K562 (cell line): ENCODE measurements around the gene ZNF316. TPM values are rescaled to one million over a fixed set of nuclear protein-coding genes. Genes with fewer than 3 reads are reported as not detected.

Source experiments
- BRD4 ChIP-seq: fragments of 200-600 bp; sonication (generic); IDR thresholded peaks from 2 replicates; pipeline ENCODE4 v1.6.1; 2017; ENCODE audit warnings: inconsistent platforms
- DDX20 ChIP-seq: fragments of 450-650 bp; IDR thresholded peaks from 2 replicates; pipeline ENCODE4 v1.6.1; 2016; ENCODE audit warnings: missing genetic modification characterization, low read depth, mild to moderate bottlenecking, missing compliant biosample characterization, moderate library complexity
- DNMT1 ChIP-seq: fragments of 450-650 bp; IDR thresholded peaks from 2 replicates; pipeline ENCODE4 v1.6.1; 2016; ENCODE audit warnings: antibody characterized with exemption, mild to moderate bottlenecking
- E2F3 ChIP-seq: fragments of 250-450 bp; sonication (Bioruptor Pico); IDR thresholded peaks from 2 replicates; pipeline ENCODE4 v1.4.0; 2020; ENCODE audit warnings: mild to moderate bottlenecking
- ELF4 ChIP-seq: fragments of 450-650 bp; formaldehyde crosslinking; IDR thresholded peaks from 2 replicates; pipeline ENCODE4 v1.4.0; 2022; ENCODE audit warnings: missing genetic modification characterization
- EP400 ChIP-seq: fragments of 450-650 bp; IDR thresholded peaks from 2 replicates; pipeline ENCODE4 v1.6.1; 2017; ENCODE audit warnings: antibody characterized with exemption, mild to moderate bottlenecking, moderate library complexity
- FOXA1 ChIP-seq: fragments of 450-650 bp; IDR thresholded peaks from 2 replicates; pipeline ENCODE4 v1.6.1; 2016; ENCODE audit warnings: mild to moderate bottlenecking, borderline replicate concordance
- FOXJ3 ChIP-seq: sonication (generic); formaldehyde crosslinking; IDR thresholded peaks from 2 replicates; pipeline ENCODE4 v1.4.0; 2020; ENCODE audit warnings: mild to moderate bottlenecking, missing genetic modification reagents
- MCM5 ChIP-seq: fragments of 450-650 bp; IDR thresholded peaks from 2 replicates; pipeline ENCODE4 v1.6.1; 2016; ENCODE audit warnings: low read depth
- NR2C1 ChIP-seq, 2 experiments: fragments of 450-650 bp; IDR thresholded peaks; 2 replicates each; pipeline ENCODE4 v1.6.1; 2017; ENCODE audit warnings: mild to moderate bottlenecking in 2 of 2, antibody characterized with exemption in 1 of 2, inconsistent platforms in 1 of 2, missing compliant biosample characterization in 1 of 2, missing genetic modification characterization in 1 of 2
- SREBF1 ChIP-seq: fragments of 150-350 bp; IDR thresholded peaks from 2 replicates; pipeline ENCODE4 v1.6.1; 2014; ENCODE audit warnings: antibody characterized with exemption, low read depth, low read length, borderline replicate concordance
- TBP ChIP-seq: optimal IDR thresholded peaks from 2 replicates; pipeline ENCODE3; 2011; ENCODE audit warnings: low read depth, low read length, improper control_type of control experiment
- ZBTB1 ChIP-seq: sonication (generic); formaldehyde crosslinking; IDR thresholded peaks from 2 replicates; pipeline ENCODE4 v1.8.1; 2023; ENCODE audit warnings: missing genetic modification reagents, low read depth, mild to moderate bottlenecking, borderline replicate concordance
- ZFX ChIP-seq: sonication (generic); formaldehyde crosslinking; IDR thresholded peaks from 2 replicates; pipeline ENCODE4 v1.8.0; 2022; ENCODE audit warnings: mild to moderate bottlenecking, missing genetic modification reagents, moderate library complexity
- ZNF165 ChIP-seq: fragments of 250-450 bp; sonication (Bioruptor Pico); IDR thresholded peaks from 2 replicates; pipeline ENCODE4 v1.4.0; 2020; ENCODE audit warnings: borderline replicate concordance
- ZNF263 ChIP-seq: sonication (generic); formaldehyde crosslinking; IDR thresholded peaks from 2 replicates; pipeline ENCODE4 v1.8.0; 2022; ENCODE audit warnings: mild to moderate bottlenecking, missing genetic modification reagents, borderline replicate concordance
- polyA plus RNA-seq, 8 experiments: library from polyadenylated mRNA; depleted of rRNA in 4 of 8; stranded (reverse) in 5 of 8; unstranded in 3 of 8; fragments of >200 nt; fragmentation: Nextera tagmentation in 2 of 8; fragmentation: Illumina TruSeq in 1 of 8; extraction: Ambion mirVana in 2 of 8; extraction: Trizol in 1 of 8; gene quantifications; 2 replicates each; pipeline versions ENCODE4 v1.2.1 to v1.2.3, GENCODE V29; 2011 to 2014; ENCODE audit warnings: inconsistent platforms in 1 of 8, missing spikeins in 1 of 8
- total RNA-seq, 7 experiments: library from RNA; depleted of rRNA in 6 of 7; stranded (reverse); fragments of >200 nt in 6 of 7; fragmentation: Illumina TruSeq in 2 of 7; extraction: Trizol in 2 of 7; gene quantifications; 2 replicates each; pipeline versions ENCODE4 v1.2.1 to v1.2.3, GENCODE V29; 2011 to 2021; ENCODE audit warnings: low replicate concordance in 1 of 7
- TF ChIP-seq, protein P1 (sequence below): sonication (generic); formaldehyde crosslinking; IDR thresholded peaks from 2 replicates; pipeline ENCODE4 v1.8.0; 2023; ENCODE audit warnings: mild to moderate bottlenecking, missing genetic modification reagents
- TF ChIP-seq, protein P2 (sequence below), 2 experiments: fragments of 450-650 bp; IDR thresholded peaks; 2 replicates each; pipeline ENCODE4 v1.6.1; 2016
- TF ChIP-seq, protein P3 (sequence below): fragments of 450-650 bp; formaldehyde crosslinking; conservative IDR thresholded peaks from 2 replicates; pipeline ENCODE4 v1.4.0; 2022; ENCODE audit warnings: mild to moderate bottlenecking, missing genetic modification characterization
- TF ChIP-seq, protein P4 (sequence below): sonication (generic); formaldehyde crosslinking; IDR thresholded peaks from 2 replicates; pipeline ENCODE4 v1.9.0; 2022; ENCODE audit warnings: mild to moderate bottlenecking, missing genetic modification reagents

Gene ZNF316
- total and polyA plus RNA-seq, 9 of the 15 experiments (the other 6 are each of a cell fraction or from before 2014, with no cell fraction given), result 0.10 to 34.0 (median 8.6) TPM

DNA sequence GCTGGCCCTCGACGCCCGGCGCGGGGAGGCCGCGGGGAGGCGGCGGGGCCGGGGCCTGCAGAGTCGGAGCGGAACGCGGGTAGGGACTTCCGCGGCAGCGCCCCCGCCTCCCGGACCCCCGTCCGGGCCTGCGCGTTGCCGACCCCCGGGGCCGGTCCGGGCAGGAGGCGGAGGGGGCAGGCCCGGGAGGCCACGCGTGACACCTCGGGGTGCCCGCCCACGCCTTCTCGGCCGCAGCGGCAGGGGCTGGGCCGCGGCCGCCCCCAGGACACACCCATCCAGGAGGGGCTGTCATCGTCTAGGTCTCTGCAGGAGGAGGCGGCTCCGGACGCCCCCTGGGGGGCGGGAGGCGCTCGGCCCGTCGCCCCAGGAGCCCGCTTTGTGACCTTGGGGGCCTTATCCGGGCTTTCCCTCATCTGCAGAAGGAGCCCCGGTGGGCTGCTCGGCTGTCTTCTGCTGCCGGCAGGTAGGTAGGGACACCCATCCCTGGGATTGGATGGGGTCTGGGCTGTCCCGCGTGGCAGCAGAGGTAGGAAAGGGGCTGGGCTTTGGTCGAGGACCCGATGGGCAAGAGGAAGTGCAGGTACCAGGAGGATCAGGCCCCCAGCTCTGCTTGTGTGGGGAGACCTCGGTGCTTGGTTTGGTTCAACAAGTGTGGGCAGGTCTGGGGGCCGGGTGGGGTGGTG is 569 bp downstream of the ZNF316 start (continued):
- TF ChIP-seq ZBTB1 (CRISPR knock-in tag) (no peak), ZNF165 (CRISPR knock-in tag) (no peak), DDX20 (tag) (no peak), E2F3 (no peak), ZNF263 (CRISPR knock-in tag) (no peak), DNMT1 (no peak), NR2C1 (IDR thresholded peaks at IDR 0.05) (no peak), NR2C1 (tag; IDR thresholded peaks at IDR 0.05) (no peak), FOXJ3 (CRISPR knock-in tag) (no peak), ZFX (CRISPR knock-in tag) (no peak; the same call in 1 of the 2 replicates), SREBF1 (no peak), BRD4 (no peak), MCM5 (no peak), ELF4 (CRISPR knock-in tag) (no peak), FOXA1 (no peak), EP400 (peak; percentile 72), TBP (no peak)
- TF ChIP-seq, protein P1, sequence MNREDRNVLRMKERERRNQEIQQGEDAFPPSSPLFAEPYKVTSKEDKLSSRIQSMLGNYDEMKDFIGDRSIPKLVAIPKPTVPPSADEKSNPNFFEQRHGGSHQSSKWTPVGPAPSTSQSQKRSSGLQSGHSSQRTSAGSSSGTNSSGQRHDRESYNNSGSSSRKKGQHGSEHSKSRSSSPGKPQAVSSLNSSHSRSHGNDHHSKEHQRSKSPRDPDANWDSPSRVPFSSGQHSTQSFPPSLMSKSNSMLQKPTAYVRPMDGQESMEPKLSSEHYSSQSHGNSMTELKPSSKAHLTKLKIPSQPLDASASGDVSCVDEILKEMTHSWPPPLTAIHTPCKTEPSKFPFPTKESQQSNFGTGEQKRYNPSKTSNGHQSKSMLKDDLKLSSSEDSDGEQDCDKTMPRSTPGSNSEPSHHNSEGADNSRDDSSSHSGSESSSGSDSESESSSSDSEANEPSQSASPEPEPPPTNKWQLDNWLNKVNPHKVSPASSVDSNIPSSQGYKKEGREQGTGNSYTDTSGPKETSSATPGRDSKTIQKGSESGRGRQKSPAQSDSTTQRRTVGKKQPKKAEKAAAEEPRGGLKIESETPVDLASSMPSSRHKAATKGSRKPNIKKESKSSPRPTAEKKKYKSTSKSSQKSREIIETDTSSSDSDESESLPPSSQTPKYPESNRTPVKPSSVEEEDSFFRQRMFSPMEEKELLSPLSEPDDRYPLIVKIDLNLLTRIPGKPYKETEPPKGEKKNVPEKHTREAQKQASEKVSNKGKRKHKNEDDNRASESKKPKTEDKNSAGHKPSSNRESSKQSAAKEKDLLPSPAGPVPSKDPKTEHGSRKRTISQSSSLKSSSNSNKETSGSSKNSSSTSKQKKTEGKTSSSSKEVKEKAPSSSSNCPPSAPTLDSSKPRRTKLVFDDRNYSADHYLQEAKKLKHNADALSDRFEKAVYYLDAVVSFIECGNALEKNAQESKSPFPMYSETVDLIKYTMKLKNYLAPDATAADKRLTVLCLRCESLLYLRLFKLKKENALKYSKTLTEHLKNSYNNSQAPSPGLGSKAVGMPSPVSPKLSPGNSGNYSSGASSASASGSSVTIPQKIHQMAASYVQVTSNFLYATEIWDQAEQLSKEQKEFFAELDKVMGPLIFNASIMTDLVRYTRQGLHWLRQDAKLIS (CRISPR knock-in tag), result no peak
- TF ChIP-seq, protein P2, sequence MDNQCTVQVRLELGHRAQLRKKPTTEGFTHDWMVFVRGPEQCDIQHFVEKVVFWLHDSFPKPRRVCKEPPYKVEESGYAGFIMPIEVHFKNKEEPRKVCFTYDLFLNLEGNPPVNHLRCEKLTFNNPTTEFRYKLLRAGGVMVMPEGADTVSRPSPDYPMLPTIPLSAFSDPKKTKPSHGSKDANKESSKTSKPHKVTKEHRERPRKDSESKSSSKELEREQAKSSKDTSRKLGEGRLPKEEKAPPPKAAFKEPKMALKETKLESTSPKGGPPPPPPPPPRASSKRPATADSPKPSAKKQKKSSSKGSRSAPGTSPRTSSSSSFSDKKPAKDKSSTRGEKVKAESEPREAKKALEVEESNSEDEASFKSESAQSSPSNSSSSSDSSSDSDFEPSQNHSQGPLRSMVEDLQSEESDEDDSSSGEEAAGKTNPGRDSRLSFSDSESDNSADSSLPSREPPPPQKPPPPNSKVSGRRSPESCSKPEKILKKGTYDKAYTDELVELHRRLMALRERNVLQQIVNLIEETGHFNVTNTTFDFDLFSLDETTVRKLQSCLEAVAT (IDR thresholded peaks at IDR 0.05), result no peak
- TF ChIP-seq, protein P3, sequence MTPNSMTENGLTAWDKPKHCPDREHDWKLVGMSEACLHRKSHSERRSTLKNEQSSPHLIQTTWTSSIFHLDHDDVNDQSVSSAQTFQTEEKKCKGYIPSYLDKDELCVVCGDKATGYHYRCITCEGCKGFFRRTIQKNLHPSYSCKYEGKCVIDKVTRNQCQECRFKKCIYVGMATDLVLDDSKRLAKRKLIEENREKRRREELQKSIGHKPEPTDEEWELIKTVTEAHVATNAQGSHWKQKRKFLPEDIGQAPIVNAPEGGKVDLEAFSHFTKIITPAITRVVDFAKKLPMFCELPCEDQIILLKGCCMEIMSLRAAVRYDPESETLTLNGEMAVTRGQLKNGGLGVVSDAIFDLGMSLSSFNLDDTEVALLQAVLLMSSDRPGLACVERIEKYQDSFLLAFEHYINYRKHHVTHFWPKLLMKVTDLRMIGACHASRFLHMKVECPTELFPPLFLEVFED (CRISPR knock-in tag), result 0 out of 2 replicates have a peak, but pooled peaks have one; percentile 35
- TF ChIP-seq, protein P4, sequence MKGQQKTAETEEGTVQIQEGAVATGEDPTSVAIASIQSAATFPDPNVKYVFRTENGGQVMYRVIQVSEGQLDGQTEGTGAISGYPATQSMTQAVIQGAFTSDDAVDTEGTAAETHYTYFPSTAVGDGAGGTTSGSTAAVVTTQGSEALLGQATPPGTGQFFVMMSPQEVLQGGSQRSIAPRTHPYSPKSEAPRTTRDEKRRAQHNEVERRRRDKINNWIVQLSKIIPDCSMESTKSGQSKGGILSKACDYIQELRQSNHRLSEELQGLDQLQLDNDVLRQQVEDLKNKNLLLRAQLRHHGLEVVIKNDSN (CRISPR knock-in tag), result no peak
